Mesendoderm (in vitro differentiated cells): ENCODE measurements around the gene CEACAM20.
A peak's percentile ranks its signal among the peaks of the same experiment; 100 is the strongest.

ENCODE experiments used
- DNase-seq: peaks from one replicate; pipeline ENCODE4 v3.0.0; 2013
- H2AK5ac ChIP-seq: 2 replicates; pipeline ENCODE4 v1.6.1; 2013; ENCODE audit warnings: low read length, inconsistent platforms
- H2BK120ac ChIP-seq: 2 replicates; pipeline ENCODE4 v1.6.1; 2013; ENCODE audit warnings: low read depth, mild to moderate bottlenecking, low read length, moderate library complexity, mixed read lengths
- H2BK15ac ChIP-seq: replicated peaks from 2 replicates; pipeline ENCODE4 v1.6.1; 2013; ENCODE audit warnings: low read depth, mild to moderate bottlenecking, moderate library complexity
- H2BK5ac ChIP-seq: 2 replicates; pipeline ENCODE4 v1.6.1; 2013; ENCODE audit warnings: low read length, inconsistent platforms
- H3K18ac ChIP-seq: 2 replicates; pipeline ENCODE4 v1.6.1; 2013; ENCODE audit warnings: mild to moderate bottlenecking, low read length, mixed read lengths
- H3K23ac ChIP-seq: one replicate; pipeline ENCODE4 v1.6.1; 2013; ENCODE audit warnings: low read length
- H3K27ac ChIP-seq: 2 replicates; pipeline ENCODE4 v1.5.1; 2013; ENCODE audit warnings: low read depth, mild to moderate bottlenecking, inconsistent platforms, low read length, moderate library complexity
- H3K27me3 ChIP-seq: 2 replicates; pipeline ENCODE4 v1.6.1; 2013; ENCODE audit warnings: low read length, control low read depth, mild to moderate bottlenecking, inconsistent platforms; ENCODE audit not compliant: insufficient read depth, poor library complexity
- H3K36me3 ChIP-seq: 2 replicates; pipeline ENCODE4 v1.6.1; 2013; ENCODE audit warnings: low read length, inconsistent platforms; ENCODE audit not compliant: control insufficient read depth, insufficient read depth
- H3K4ac ChIP-seq: one replicate; pipeline ENCODE4 v1.6.1; 2013; ENCODE audit warnings: low read depth, mild to moderate bottlenecking, low read length, moderate library complexity
- H3K4me1 ChIP-seq: 2 replicates; pipeline ENCODE4 v1.6.1; 2013; ENCODE audit warnings: low read depth, low read length, inconsistent platforms; ENCODE audit not compliant: control insufficient read depth
- H3K4me2 ChIP-seq: 2 replicates; pipeline ENCODE4 v1.6.1; 2013; ENCODE audit warnings: low read length
- H3K4me3 ChIP-seq: 2 replicates; pipeline ENCODE4 v1.5.1; 2013; ENCODE audit warnings: mild to moderate bottlenecking, low read length
- H3K56ac ChIP-seq: one replicate; pipeline ENCODE4 v1.6.1; 2013; ENCODE audit warnings: low read length
- H3K79me1 ChIP-seq: 2 replicates; pipeline ENCODE4 v1.6.1; 2013; ENCODE audit warnings: low read length, inconsistent platforms
- H3K79me2 ChIP-seq: 2 replicates; pipeline ENCODE4 v1.6.1; 2013; ENCODE audit warnings: mild to moderate bottlenecking, low read length; ENCODE audit not compliant: control insufficient read depth, insufficient read depth
- H3K9ac ChIP-seq: 2 replicates; pipeline ENCODE4 v1.6.1; 2013; ENCODE audit warnings: low read length, inconsistent platforms
- H4K5ac ChIP-seq: one replicate; pipeline ENCODE4 v1.6.1; 2013; ENCODE audit warnings: low read length
- H4K8ac ChIP-seq: one replicate; pipeline ENCODE4 v1.6.1; 2013; ENCODE audit warnings: low read depth, mild to moderate bottlenecking, control low read depth, low read length, moderate library complexity
- WGBS: extraction: QIAGEN DNeasy Blood & Tissue Kit; methylation state at CpG from one replicate; pipeline ENCODE4 v1.1.7; 2013; ENCODE audit warnings: low lambda C conversion rate, missing lambda C conversion rate; ENCODE audit not compliant: insufficient coverage; ENCODE audit errors: extremely low coverage; 5-methylcytosine and 5-hydroxymethylcytosine counted together

Gene CEACAM20

GRCh38 chr19:44515907-44516306 lies 13.6 kb downstream of the CEACAM20 start:
- H3K4ac ChIP-seq = no peak overlapping the region
- no peak overlapping the region for H3K9ac ChIP-seq
- no peak overlapping the region for H2BK15ac ChIP-seq
- no peaks in the 10 kb centered on the region for H3K4me1 ChIP-seq
- H3K79me2 ChIP-seq = no peaks in the 10 kb centered on the region
- H3K18ac ChIP-seq = no peak overlapping the region
- H4K5ac ChIP-seq = no peak overlapping the region
- no peak for DNase-seq
- no peak overlapping the region for H2AK5ac ChIP-seq
- no peak overlapping the region for H4K8ac ChIP-seq
- H3K4me2 ChIP-seq = no peak overlapping the region
- H3K56ac ChIP-seq = no peak overlapping the region
- H3K4me3 ChIP-seq = no peak overlapping the region
- no peaks in the 10 kb centered on the region for H3K79me1 ChIP-seq
- no CpG with 5 or more reads among the region's 1 CpG for WGBS
- no peak overlapping the region for H3K27ac ChIP-seq
- no peaks in the 10 kb centered on the region for H3K27me3 ChIP-seq
- H3K23ac ChIP-seq = no peak overlapping the region
- no peaks in the 10 kb centered on the region for H3K36me3 ChIP-seq
- no peak overlapping the region for H2BK5ac ChIP-seq
- no peak overlapping the region for H2BK120ac ChIP-seq

GRCh38 chr19:44515031-44515430 lies 14.4 kb downstream of the CEACAM20 start:
- no peak overlapping the region for H2BK15ac ChIP-seq
- no peak overlapping the region for H3K27ac ChIP-seq
- no peak overlapping the region for H3K4me2 ChIP-seq
- H3K36me3 ChIP-seq = no peaks in the 10 kb centered on the region
- no peak overlapping the region for H3K4ac ChIP-seq
- no peaks in the 10 kb centered on the region for H3K79me2 ChIP-seq
- H3K9ac ChIP-seq = no peak overlapping the region
- no peak overlapping the region for H2AK5ac ChIP-seq
- H3K4me3 ChIP-seq = no peak overlapping the region
- no peak overlapping the region for H2BK5ac ChIP-seq
- H3K4me1 ChIP-seq = no peaks in the 10 kb centered on the region
- no peak overlapping the region for H2BK120ac ChIP-seq
- H4K8ac ChIP-seq = no peak overlapping the region
- no peak for DNase-seq
- H3K79me1 ChIP-seq = no peaks in the 10 kb centered on the region
- no peak overlapping the region for H3K56ac ChIP-seq
- WGBS = no CpG with 5 or more reads among the region's 3 CpGs
- H3K23ac ChIP-seq = no peak overlapping the region
- H3K27me3 ChIP-seq = no peaks in the 10 kb centered on the region
- H3K18ac ChIP-seq = no peak overlapping the region
- no peak overlapping the region for H4K5ac ChIP-seq

- no peaks in the 10 kb centered on the region for H3K79me1 ChIP-seq
- H4K8ac ChIP-seq = no peak overlapping the region
- peak; percentile 49 for DNase-seq
- no peaks in the 10 kb centered on the region for H3K36me3 ChIP-seq
- H3K79me2 ChIP-seq = no peaks in the 10 kb centered on the region
- H3K9ac ChIP-seq = no peak overlapping the region
- no peak overlapping the region for H2BK15ac ChIP-seq
- H3K4me1 ChIP-seq = no peaks in the 10 kb centered on the region
- no peak overlapping the region for H2BK5ac ChIP-seq
- no peak overlapping the region for H3K27ac ChIP-seq
- no peak overlapping the region for H3K4ac ChIP-seq
- H3K23ac ChIP-seq = no peak overlapping the region
- H3K56ac ChIP-seq = no peak overlapping the region
- no peak overlapping the region for H3K18ac ChIP-seq
- H3K4me3 ChIP-seq = no peak overlapping the region
- no peak overlapping the region for H2AK5ac ChIP-seq
- WGBS = no CpG with 5 or more reads among the region's 12 CpGs
- no peak overlapping the region for H3K4me2 ChIP-seq
- no peaks in the 10 kb centered on the region for H3K27me3 ChIP-seq
- no peak overlapping the region for H4K5ac ChIP-seq
- no peak overlapping the region for H2BK120ac ChIP-seq
Observed at GRCh38 chr19:44512326-44513298, 16.9 kb downstream of the CEACAM20 start.

- no peaks in the 10 kb centered on the region for H3K4me1 ChIP-seq
- no peak overlapping the region for H3K4ac ChIP-seq
- no peak overlapping the region for H3K27ac ChIP-seq
- H2BK5ac ChIP-seq = no peak overlapping the region
- no peak overlapping the region for H2BK120ac ChIP-seq
- no peak overlapping the region for H4K5ac ChIP-seq
- H3K79me2 ChIP-seq = no peaks in the 10 kb centered on the region
- H3K4me2 ChIP-seq = no peak overlapping the region
- H3K56ac ChIP-seq = no peak overlapping the region
- no peak for DNase-seq
- H2BK15ac ChIP-seq = no peak overlapping the region
- H4K8ac ChIP-seq = no peak overlapping the region
- H3K9ac ChIP-seq = no peak overlapping the region
- H3K18ac ChIP-seq = no peak overlapping the region
- no peaks in the 10 kb centered on the region for H3K27me3 ChIP-seq
- no peaks in the 10 kb centered on the region for H3K36me3 ChIP-seq
- H3K79me1 ChIP-seq = no peaks in the 10 kb centered on the region
- no peak overlapping the region for H3K4me3 ChIP-seq
- no peak overlapping the region for H2AK5ac ChIP-seq
- no peak overlapping the region for H3K23ac ChIP-seq
Observed at GRCh38 chr19:44509478-44509877, 20.0 kb downstream of the CEACAM20 start.

- no CpG with 5 or more reads among the region's 78 CpGs for WGBS
Observed at GRCh38 chr19:44499962-44500949, 29.2 kb downstream of the CEACAM20 start, which contains the start of gene ZNF180. ZNF180 (minus strand) TSS chr19:44500522; CDS start chr19:44497334, 3,188 bp downstream.

More at GRCh38 chr19:44499962-44500949, 29.2 kb downstream of the CEACAM20 start, which contains the start of gene ZNF180:
- Histone ChIP-seq H3K56ac (peak within 1 kb of the TSS; percentile 95), H3K27me3 (no peaks in the 10 kb centered on the region), H3K4me3 (peak within 1 kb of the TSS; percentile 66), H3K27ac (no peak within 1 kb of the TSS), H3K18ac (no peak within 1 kb of the TSS), H2BK15ac (no peak within 1 kb of the TSS), H3K36me3 (peaks cover 5% of the 10 kb centered on the region), H2BK120ac (no peak within 1 kb of the TSS), H4K5ac (no peak within 1 kb of the TSS), H3K4me1 (peaks cover 6% of the 10 kb centered on the region), H3K23ac (no peak within 1 kb of the TSS), H3K4me2 (peak within 1 kb of the TSS; percentile 62), H4K8ac (no peak within 1 kb of the TSS), H3K79me2 (peaks cover 27% of the 10 kb centered on the region), H3K9ac (peak within 1 kb of the TSS; percentile 98), H3K79me1 (peaks cover 28% of the 10 kb centered on the region), H2AK5ac (no peak within 1 kb of the TSS), H3K4ac (no peak within 1 kb of the TSS), H2BK5ac (peak within 1 kb of the TSS; percentile 67)
- peak; percentile 97 for DNase-seq
